K562 (cell line): ENCODE results near the gene GALP. TPM values are rescaled to one million over a fixed set of nuclear protein-coding genes. Genes with fewer than 3 reads are reported as not detected.

Experiments
- ATAC-seq: fragments of 200-7000 bp; cut with Tn5 transposase; 3 replicates; pipeline ENCODE4 v1.9.1; 2020; ENCODE audit warnings: moderate library complexity
- BruUV-seq: library from RNA; stranded (reverse); fragments of 400-500 nt; replicated peaks from 2 replicates; lab custom pipeline; 2021; lab: Mats Ljungman, UMichigan
- CTCF ChIA-PET: fragments of 300-600 bp; formaldehyde crosslinking; extraction: SDS; loops from one replicate; lab custom pipeline; 2021; ENCODE audit warnings: low intra/inter-chr PET ratio; lab: Yijun Ruan, JAX
- POLR2A ChIA-PET: fragments of 300-600, 350-650 bp; sonication (Branson Sonifier 250); formaldehyde crosslinking; extraction: SDS; loops from one replicate; lab custom pipeline; 2021; ENCODE audit warnings: antibody characterized with exemption, inconsistent platforms; lab: Yijun Ruan, JAX
- DNase-seq, 4 experiments: peaks; one replicate each; pipeline versions ENCODE4 v3.0.0 to v3.0.0-alpha.2; 2011 to 2018; ENCODE audit warnings: low spot score in 3 of 4, mixed read lengths in 3 of 4; ENCODE audit errors: extremely low read depth in 1 of 4
- FAIRE-seq: peaks from 2 replicates; lab custom pipeline; 2011; peaks lifted over from hg19 to GRCh38; lab: Jason Lieb, UNC
- H2AFZ ChIP-seq: 2 replicates; pipeline ENCODE4 v1.6.0; 2011; ENCODE audit warnings: low read depth, low read length, control low read depth, inconsistent platforms
- H3K27ac ChIP-seq: fragments of 200-600 bp; 3 replicates; pipeline ENCODE4 v1.8.0; 2011; ENCODE audit warnings: low read depth, mild to moderate bottlenecking, control low read depth, inconsistent platforms, low read length, moderate library complexity, mixed read lengths; ENCODE audit errors: extremely low read depth
- H3K27me3 ChIP-seq, 2 experiments: fragments of 300-600 bp in 1 of 2; 2 replicates in 1 of 2; 3 replicates in 1 of 2; pipeline versions ENCODE4 v1.6.0 to v1.8.0; 2011; ENCODE audit warnings: inconsistent platforms in 2 of 2, low read length in 2 of 2, mild to moderate bottlenecking in 1 of 2, mixed read lengths in 1 of 2, moderate library complexity in 1 of 2; ENCODE audit not compliant: control insufficient read depth in 2 of 2, insufficient read depth in 2 of 2
- H3K36me3 ChIP-seq: fragments of 300-600 bp; 3 replicates; pipeline ENCODE4 v1.8.0; 2011; ENCODE audit warnings: mild to moderate bottlenecking, low read length, inconsistent platforms; ENCODE audit not compliant: control insufficient read depth, insufficient read depth
- H3K4me1 ChIP-seq, 2 experiments: fragments of 200-600 bp in 1 of 2; replicated peaks in 1 of 2; 2 replicates in 1 of 2; 3 replicates in 1 of 2; pipeline versions ENCODE4 v1.5.1 to v1.8.0; 2011; ENCODE audit warnings: inconsistent platforms in 2 of 2, low read length in 2 of 2, mild to moderate bottlenecking in 1 of 2, mixed read lengths in 1 of 2, moderate library complexity in 1 of 2; ENCODE audit not compliant: control insufficient read depth in 2 of 2, insufficient read depth in 2 of 2
- H3K4me2 ChIP-seq: 2 replicates; pipeline ENCODE4 v1.6.1; 2011; ENCODE audit warnings: low read length, control low read depth, inconsistent platforms, mixed read lengths; ENCODE audit not compliant: insufficient read depth
- H3K4me3 ChIP-seq: fragments of 200-600 bp; sonication (generic), shearing (Covaris generic); 2 replicates; pipeline ENCODE4 v1.5.1; 2016; ENCODE audit warnings: control low read depth, inconsistent platforms
- H3K79me2 ChIP-seq: fragments of 200-600 bp; 3 replicates; pipeline ENCODE4 v1.8.0; 2011; ENCODE audit warnings: low read length, inconsistent platforms; ENCODE audit not compliant: control insufficient read depth, insufficient read depth
- H3K9ac ChIP-seq, 2 experiments: 2 replicates each; pipeline versions ENCODE4 v1.6.0 to v1.6.1; 2011; ENCODE audit warnings: low read depth in 2 of 2, low read length in 2 of 2, control low read depth in 1 of 2, inconsistent platforms in 1 of 2, mild to moderate bottlenecking in 1 of 2, mixed read lengths in 1 of 2; ENCODE audit not compliant: insufficient read depth in 1 of 2
- H3K9me1 ChIP-seq: one replicate; pipeline ENCODE4 v1.6.0; 2011; ENCODE audit warnings: inconsistent platforms, mild to moderate bottlenecking, low read length, moderate library complexity; ENCODE audit not compliant: control insufficient read depth, insufficient read depth
- H3K9me3 ChIP-seq: replicated peaks from 2 replicates; pipeline ENCODE4 v1.5.1; 2011; ENCODE audit warnings: low read depth, low read length, inconsistent platforms; ENCODE audit not compliant: control insufficient read depth, insufficient read depth
- H4K20me1 ChIP-seq: replicated peaks from 2 replicates; pipeline ENCODE4 v1.6.1; 2011; ENCODE audit warnings: low read length, inconsistent platforms, mixed read lengths; ENCODE audit not compliant: control insufficient read depth, insufficient read depth
- NCOR1 ChIP-seq: fragments of 450-650 bp; IDR thresholded peaks from 2 replicates; pipeline ENCODE4 v1.6.1; 2016; ENCODE audit warnings: mild to moderate bottlenecking, moderate library complexity
- POLR2AphosphoS5 ChIP-seq: IDR thresholded peaks from 2 replicates; pipeline ENCODE4 v1.6.1; 2011; ENCODE audit warnings: mild to moderate bottlenecking, low read depth, low read length, moderate library complexity; ENCODE audit not compliant: control insufficient read depth, insufficient read depth
- PTBP1 ChIP-seq: fragments of 200-400 bp; formaldehyde crosslinking; IDR thresholded peaks from 2 replicates; pipeline ENCODE4 v1.6.1; 2017; ENCODE audit warnings: low read depth, low read length
- WGBS: fragments of 100-300 bp; shearing (Covaris generic); methylation state at CpG from one replicate; pipeline ENCODE4 v1.1.6; 2016; ENCODE audit warnings: low coverage, mixed read lengths; ENCODE audit not compliant: insufficient coverage; ENCODE audit errors: missing lambda C conversion rate; 5-methylcytosine and 5-hydroxymethylcytosine counted together
- in situ Hi-C: fragments of 300-500 bp; cut with MboI; formaldehyde crosslinking; loops from 4 replicates; pipeline ENCODE4 v1.15.0; 2018; ENCODE audit warnings: inconsistent platforms, mixed read lengths
- intact Hi-C: fragments of 100-400 bp; cut with micrococcal nuclease; formaldehyde crosslinking; loops from 2 replicates; pipeline ENCODE4 v1.14.2; 2022
- polyA plus RNA-seq, 8 experiments: library from polyadenylated mRNA; depleted of rRNA in 4 of 8; stranded (reverse) in 5 of 8; unstranded in 3 of 8; fragments of >200 nt; fragmentation: Nextera tagmentation in 2 of 8; fragmentation: Illumina TruSeq in 1 of 8; extraction: Ambion mirVana in 2 of 8; extraction: Trizol in 1 of 8; gene quantifications; 2 replicates each; pipeline versions ENCODE4 v1.2.1 to v1.2.3, GENCODE V29; 2011 to 2014; ENCODE audit warnings: inconsistent platforms in 1 of 8, missing spikeins in 1 of 8
- total RNA-seq, 7 experiments: library from RNA; depleted of rRNA in 6 of 7; stranded (reverse); fragments of >200 nt in 6 of 7; fragmentation: Illumina TruSeq in 2 of 7; extraction: Trizol in 2 of 7; gene quantifications; 2 replicates each; pipeline versions ENCODE4 v1.2.1 to v1.2.3, GENCODE V29; 2011 to 2021; ENCODE audit warnings: low replicate concordance in 1 of 7
- TF ChIP-seq, protein P1 (sequence below): sonication (generic); formaldehyde crosslinking; IDR thresholded peaks from 2 replicates; pipeline ENCODE4 v1.8.1; 2023; ENCODE audit warnings: mild to moderate bottlenecking, missing genetic modification reagents, moderate library complexity
- TF ChIP-seq, protein P2 (sequence below): sonication (generic); formaldehyde crosslinking; IDR thresholded peaks from 2 replicates; pipeline ENCODE4 v1.8.1; 2023; ENCODE audit warnings: mild to moderate bottlenecking, missing genetic modification reagents
- TF ChIP-seq, protein P3 (sequence below): fragments of 150-350 bp; conservative IDR thresholded peaks from 2 replicates; pipeline ENCODE4 v1.6.1; 2014; ENCODE audit warnings: low read length
- TF ChIP-seq, protein P4 (sequence below): fragments of 450-650 bp; formaldehyde crosslinking; IDR thresholded peaks from 2 replicates; pipeline ENCODE4 v1.4.0; 2020; ENCODE audit warnings: mild to moderate bottlenecking, moderate library complexity
- TF ChIP-seq, protein P5 (sequence below): sonication (generic); formaldehyde crosslinking; IDR thresholded peaks from 2 replicates; pipeline ENCODE4 v1.8.0; 2022; ENCODE audit warnings: mild to moderate bottlenecking, missing genetic modification reagents

The GALP gene
- total and polyA plus RNA-seq, 9 of the 15 experiments (the other 6 are each of a cell fraction or from before 2014, with no cell fraction given), result not detected

DNA sequence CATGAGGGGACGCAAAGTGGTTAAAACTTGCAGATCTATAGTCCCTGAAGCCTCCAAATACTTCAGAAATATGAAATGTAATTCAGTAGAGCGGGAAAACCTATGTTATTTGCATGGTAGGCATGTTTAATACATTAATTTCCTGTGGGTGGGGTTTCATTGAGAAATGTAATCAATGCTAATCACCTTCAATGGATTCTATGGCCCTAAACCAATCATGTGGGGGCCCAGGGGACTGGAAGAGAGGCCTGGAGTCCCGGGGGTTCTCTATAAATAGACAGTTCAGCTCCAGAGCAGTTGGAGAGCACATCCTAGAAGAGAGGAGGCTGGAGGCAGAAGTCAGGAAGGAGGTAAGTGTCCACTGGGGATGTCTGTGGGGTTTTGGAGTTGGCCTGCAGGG is 26.2 kb downstream of the GALP start, which contains the start of gene ZSCAN5C:
Gene ZSCAN5C, plus strand, starts transcription at position 301 of the 400 bp plus-strand sequence. CDS start 3,641 bp downstream, outside the sequence.
- FAIRE-seq (no peak), DNase-seq (no peak), ATAC-seq (no peak)
- Histone ChIP-seq H3K9me1 (no peaks in the 10 kb centered on the region), H3K4me2 (no peak within 1 kb of the TSS), H3K9me3 (no peaks in the 10 kb centered on the region), H3K79me2 (no peaks in the 10 kb centered on the region), H3K4me1 (no peaks in the 10 kb centered on the region), H3K9ac (no peak within 1 kb of the TSS), H3K27me3 (peaks cover 7 to 16% of the 10 kb centered on the region in 2 experiments; a peak in 4 of 5 replicates), H3K36me3 (no peaks in the 10 kb centered on the region), H3K27ac (no peak within 1 kb of the TSS), H3K4me3 (no peak within 1 kb of the TSS), H4K20me1 (no peaks in the 10 kb centered on the region), H2AFZ (no peak within 1 kb of the TSS)
- POLR2A ChIA-PET, result no interaction called here
- intact Hi-C loops, result no loop called here
- CTCF ChIA-PET, result no interaction called here
- in situ Hi-C loops, result no loop called here
- BruUV-seq, result no TSS peak
- WGBS, result 0% methylated on average over 3 of the region's 3 CpGs
- TF ChIP-seq, protein P1, sequence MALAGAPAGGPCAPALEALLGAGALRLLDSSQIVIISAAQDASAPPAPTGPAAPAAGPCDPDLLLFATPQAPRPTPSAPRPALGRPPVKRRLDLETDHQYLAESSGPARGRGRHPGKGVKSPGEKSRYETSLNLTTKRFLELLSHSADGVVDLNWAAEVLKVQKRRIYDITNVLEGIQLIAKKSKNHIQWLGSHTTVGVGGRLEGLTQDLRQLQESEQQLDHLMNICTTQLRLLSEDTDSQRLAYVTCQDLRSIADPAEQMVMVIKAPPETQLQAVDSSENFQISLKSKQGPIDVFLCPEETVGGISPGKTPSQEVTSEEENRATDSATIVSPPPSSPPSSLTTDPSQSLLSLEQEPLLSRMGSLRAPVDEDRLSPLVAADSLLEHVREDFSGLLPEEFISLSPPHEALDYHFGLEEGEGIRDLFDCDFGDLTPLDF (CRISPR knock-in tag), result no peak
- TF ChIP-seq PTBP1 (no peak), POLR2AphosphoS5 (no peak), NCOR1 (no peak)
- TF ChIP-seq, protein P2, sequence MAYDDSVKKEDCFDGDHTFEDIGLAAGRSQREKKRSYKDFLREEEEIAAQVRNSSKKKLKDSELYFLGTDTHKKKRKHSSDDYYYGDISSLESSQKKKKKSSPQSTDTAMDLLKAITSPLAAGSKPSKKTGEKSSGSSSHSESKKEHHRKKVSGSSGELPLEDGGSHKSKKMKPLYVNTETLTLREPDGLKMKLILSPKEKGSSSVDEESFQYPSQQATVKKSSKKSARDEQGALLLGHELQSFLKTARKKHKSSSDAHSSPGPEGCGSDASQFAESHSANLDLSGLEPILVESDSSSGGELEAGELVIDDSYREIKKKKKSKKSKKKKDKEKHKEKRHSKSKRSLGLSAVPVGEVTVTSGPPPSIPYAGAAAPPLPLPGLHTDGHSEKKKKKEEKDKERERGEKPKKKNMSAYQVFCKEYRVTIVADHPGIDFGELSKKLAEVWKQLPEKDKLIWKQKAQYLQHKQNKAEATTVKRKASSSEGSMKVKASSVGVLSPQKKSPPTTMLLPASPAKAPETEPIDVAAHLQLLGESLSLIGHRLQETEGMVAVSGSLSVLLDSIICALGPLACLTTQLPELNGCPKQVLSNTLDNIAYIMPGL (CRISPR knock-in tag), result no peak
- TF ChIP-seq, protein P3, sequence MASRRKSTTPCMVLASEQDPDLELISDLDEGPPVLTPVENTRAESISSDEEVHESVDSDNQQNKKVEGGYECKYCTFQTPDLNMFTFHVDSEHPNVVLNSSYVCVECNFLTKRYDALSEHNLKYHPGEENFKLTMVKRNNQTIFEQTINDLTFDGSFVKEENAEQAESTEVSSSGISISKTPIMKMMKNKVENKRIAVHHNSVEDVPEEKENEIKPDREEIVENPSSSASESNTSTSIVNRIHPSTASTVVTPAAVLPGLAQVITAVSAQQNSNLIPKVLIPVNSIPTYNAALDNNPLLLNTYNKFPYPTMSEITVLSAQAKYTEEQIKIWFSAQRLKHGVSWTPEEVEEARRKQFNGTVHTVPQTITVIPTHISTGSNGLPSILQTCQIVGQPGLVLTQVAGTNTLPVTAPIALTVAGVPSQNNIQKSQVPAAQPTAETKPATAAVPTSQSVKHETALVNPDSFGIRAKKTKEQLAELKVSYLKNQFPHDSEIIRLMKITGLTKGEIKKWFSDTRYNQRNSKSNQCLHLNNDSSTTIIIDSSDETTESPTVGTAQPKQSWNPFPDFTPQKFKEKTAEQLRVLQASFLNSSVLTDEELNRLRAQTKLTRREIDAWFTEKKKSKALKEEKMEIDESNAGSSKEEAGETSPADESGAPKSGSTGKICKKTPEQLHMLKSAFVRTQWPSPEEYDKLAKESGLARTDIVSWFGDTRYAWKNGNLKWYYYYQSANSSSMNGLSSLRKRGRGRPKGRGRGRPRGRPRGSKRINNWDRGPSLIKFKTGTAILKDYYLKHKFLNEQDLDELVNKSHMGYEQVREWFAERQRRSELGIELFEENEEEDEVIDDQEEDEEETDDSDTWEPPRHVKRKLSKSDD, result no peak
- TF ChIP-seq, protein P4, sequence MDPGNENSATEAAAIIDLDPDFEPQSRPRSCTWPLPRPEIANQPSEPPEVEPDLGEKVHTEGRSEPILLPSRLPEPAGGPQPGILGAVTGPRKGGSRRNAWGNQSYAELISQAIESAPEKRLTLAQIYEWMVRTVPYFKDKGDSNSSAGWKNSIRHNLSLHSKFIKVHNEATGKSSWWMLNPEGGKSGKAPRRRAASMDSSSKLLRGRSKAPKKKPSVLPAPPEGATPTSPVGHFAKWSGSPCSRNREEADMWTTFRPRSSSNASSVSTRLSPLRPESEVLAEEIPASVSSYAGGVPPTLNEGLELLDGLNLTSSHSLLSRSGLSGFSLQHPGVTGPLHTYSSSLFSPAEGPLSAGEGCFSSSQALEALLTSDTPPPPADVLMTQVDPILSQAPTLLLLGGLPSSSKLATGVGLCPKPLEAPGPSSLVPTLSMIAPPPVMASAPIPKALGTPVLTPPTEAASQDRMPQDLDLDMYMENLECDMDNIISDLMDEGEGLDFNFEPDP (CRISPR knock-in tag), result no peak
- TF ChIP-seq, protein P5, sequence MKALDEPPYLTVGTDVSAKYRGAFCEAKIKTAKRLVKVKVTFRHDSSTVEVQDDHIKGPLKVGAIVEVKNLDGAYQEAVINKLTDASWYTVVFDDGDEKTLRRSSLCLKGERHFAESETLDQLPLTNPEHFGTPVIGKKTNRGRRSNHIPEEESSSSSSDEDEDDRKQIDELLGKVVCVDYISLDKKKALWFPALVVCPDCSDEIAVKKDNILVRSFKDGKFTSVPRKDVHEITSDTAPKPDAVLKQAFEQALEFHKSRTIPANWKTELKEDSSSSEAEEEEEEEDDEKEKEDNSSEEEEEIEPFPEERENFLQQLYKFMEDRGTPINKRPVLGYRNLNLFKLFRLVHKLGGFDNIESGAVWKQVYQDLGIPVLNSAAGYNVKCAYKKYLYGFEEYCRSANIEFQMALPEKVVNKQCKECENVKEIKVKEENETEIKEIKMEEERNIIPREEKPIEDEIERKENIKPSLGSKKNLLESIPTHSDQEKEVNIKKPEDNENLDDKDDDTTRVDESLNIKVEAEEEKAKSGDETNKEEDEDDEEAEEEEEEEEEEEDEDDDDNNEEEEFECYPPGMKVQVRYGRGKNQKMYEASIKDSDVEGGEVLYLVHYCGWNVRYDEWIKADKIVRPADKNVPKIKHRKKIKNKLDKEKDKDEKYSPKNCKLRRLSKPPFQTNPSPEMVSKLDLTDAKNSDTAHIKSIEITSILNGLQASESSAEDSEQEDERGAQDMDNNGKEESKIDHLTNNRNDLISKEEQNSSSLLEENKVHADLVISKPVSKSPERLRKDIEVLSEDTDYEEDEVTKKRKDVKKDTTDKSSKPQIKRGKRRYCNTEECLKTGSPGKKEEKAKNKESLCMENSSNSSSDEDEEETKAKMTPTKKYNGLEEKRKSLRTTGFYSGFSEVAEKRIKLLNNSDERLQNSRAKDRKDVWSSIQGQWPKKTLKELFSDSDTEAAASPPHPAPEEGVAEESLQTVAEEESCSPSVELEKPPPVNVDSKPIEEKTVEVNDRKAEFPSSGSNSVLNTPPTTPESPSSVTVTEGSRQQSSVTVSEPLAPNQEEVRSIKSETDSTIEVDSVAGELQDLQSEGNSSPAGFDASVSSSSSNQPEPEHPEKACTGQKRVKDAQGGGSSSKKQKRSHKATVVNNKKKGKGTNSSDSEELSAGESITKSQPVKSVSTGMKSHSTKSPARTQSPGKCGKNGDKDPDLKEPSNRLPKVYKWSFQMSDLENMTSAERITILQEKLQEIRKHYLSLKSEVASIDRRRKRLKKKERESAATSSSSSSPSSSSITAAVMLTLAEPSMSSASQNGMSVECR (CRISPR knock-in tag), result no peak
